ENCODE results near the gene TRAPPC14. TPM values are rescaled to one million over a fixed set of nuclear protein-coding genes. Genes with fewer than 3 reads are reported as not detected.

The TRAPPC14 gene
- total RNA-seq, 4 donors from 2014 or later: 2.6 to 6.7 (median 4.6) TPM

GRCh38 chr7:100109521-100110163 is 48.9 kb downstream of the TRAPPC14 start:
- no peak for TF ChIP-seq CTCF (IDR thresholded peaks at IDR 0.05; ENCODE audit: low read depth)

DNA sequence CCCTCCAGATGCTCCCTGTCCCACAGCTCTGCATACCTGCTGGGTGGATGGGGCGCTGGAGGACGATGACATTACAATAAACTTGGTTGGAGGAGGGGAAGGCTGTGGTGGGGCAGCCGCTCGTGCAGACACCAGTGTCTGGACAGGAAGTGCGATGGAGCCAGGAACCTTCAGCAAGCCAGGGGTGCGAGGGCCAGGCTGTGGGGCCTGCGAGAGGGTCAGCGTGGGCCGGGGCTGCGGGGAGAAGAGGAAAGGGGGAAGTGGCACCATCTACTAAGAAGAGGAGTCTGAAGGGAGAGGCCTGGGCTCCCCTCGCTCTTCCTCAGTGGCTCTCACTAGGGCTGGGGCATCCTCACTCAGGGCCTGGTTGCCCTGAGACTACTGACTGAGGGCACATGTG is 50.6 kb downstream of the TRAPPC14 start:
- no peak for TF ChIP-seq CTCF (IDR thresholded peaks at IDR 0.05; ENCODE audit: low read depth)

GRCh38 chr7:100107125-100107737 is 51.3 kb downstream of the TRAPPC14 start:
- no peak for TF ChIP-seq CTCF (IDR thresholded peaks at IDR 0.05; ENCODE audit: low read depth)

DNA sequence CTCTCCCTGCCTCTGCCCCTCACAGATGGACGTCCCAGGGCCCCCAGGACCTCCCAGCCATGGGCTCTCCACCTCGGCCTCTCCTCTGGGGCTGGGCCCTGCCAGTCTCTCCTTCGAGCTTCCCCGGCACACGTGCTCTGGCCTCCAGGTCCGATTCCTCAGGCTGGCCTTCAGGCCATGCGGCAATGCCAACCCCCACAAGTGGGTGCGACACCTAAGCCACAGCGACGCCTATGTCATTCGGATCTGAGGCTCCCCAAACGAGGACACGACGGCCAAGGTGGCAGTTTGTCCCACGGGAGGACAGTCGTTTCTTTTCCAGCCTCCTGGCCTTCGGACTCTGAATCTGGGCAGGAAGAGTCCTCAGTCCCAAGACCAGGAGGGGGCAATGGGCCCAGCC is 51.9 kb downstream of the TRAPPC14 start:
- TF ChIP-seq CTCF (IDR thresholded peaks at IDR 0.05; ENCODE audit: low read depth): no peak

DNA sequence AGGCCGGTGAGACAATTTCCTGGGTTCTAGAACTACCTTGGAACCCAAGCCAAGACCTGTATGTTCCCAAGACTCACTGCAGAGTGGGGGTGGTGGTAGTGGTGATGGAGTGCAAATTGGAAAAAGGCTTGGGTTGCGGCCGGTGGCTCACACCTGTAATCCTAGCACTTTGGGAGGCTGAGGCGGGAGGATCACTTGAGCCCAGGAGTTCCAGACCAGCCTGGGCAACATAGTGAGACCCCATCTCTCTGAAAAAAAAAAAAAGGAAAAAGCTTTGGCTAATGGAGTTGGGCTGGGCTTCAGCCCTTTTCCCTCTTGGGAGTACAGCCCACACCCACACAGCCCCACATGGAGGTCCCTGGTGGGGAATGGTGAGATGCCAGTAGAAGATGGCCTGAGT is 53.0 kb downstream of the TRAPPC14 start:
- TF ChIP-seq CTCF (IDR thresholded peaks at IDR 0.05; ENCODE audit: low read depth): no peak

Other genes starting within 250 kb of the TRAPPC14 start
- 10 to 100 TPM; 33.5 to 50.5 (median 42.0) TPM for gene TRIM4, start 239.2 kb downstream of the TRAPPC14 start, total RNA-seq
- gene GJC3, start 229.1 kb downstream of the TRAPPC14 start, total RNA-seq: 1 to 10 TPM in 1 of 4 donors, under 1 TPM in 1, not detected in 2; 0.68 to 2.1 TPM
- gene AZGP1, start 182.7 kb downstream of the TRAPPC14 start, total RNA-seq: 100 to 1,000 TPM in 1 of 4 donors, 10 to 100 TPM in 3; 31.5 to 411 (median 51.0) TPM
- gene ZKSCAN1, start 143.1 kb downstream of the TRAPPC14 start, total RNA-seq: 10 to 100 TPM; 28.5 to 39.9 (median 33.8) TPM
- 10 to 100 TPM in 3 of 4 donors, 1 to 10 TPM in 1; 6.7 to 15.6 (median 12.1) TPM for gene ZSCAN21, start 108.9 kb downstream of the TRAPPC14 start, total RNA-seq
- gene ZNF3, start 77.0 kb downstream of the TRAPPC14 start, total RNA-seq: 10 to 100 TPM; 14.8 to 29.3 (median 25.2) TPM
- 10 to 100 TPM; 50.5 to 74.4 (median 57.0) TPM for gene COPS6, start 69.8 kb downstream of the TRAPPC14 start, total RNA-seq
- 10 to 100 TPM; 20.1 to 66.1 (median 46.7) TPM for gene MCM7, start 57.3 kb downstream of the TRAPPC14 start, total RNA-seq
- 10 to 100 TPM in 3 of 4 donors, 1 to 10 TPM in 1; 6.7 to 25.6 (median 18.0) TPM for gene AP4M1, start 57.1 kb downstream of the TRAPPC14 start, total RNA-seq
- 10 to 100 TPM in 3 of 4 donors, 1 to 10 TPM in 1; 9.8 to 36.2 (median 26.2) TPM for gene TAF6, start 39.4 kb downstream of the TRAPPC14 start, total RNA-seq
- 10 to 100 TPM in 1 of 4 donors, 1 to 10 TPM in 3; 5.3 to 13.0 (median 8.2) TPM for gene CNPY4, start 39.1 kb downstream of the TRAPPC14 start, total RNA-seq
- gene MBLAC1, start 31.8 kb downstream of the TRAPPC14 start, total RNA-seq: 1 to 10 TPM in 3 of 4 donors, under 1 TPM in 1; 0.66 to 2.7 (median 2.3) TPM
- gene LAMTOR4, start 9.8 kb downstream of the TRAPPC14 start, total RNA-seq: 100 to 1,000 TPM; 142 to 268 (median 250) TPM
- 1 to 10 TPM in 3 of 4 donors, under 1 TPM in 1; 0.85 to 3.6 (median 1.5) TPM for gene GAL3ST4, start 9.9 kb upstream of the TRAPPC14 start, total RNA-seq
- gene GPC2, start 18.7 kb upstream of the TRAPPC14 start, total RNA-seq: 1 to 10 TPM in 1 of 4 donors, under 1 TPM in 1, not detected in 2; 0.66 to 2.7 TPM
- gene STAG3, start 19.2 kb upstream of the TRAPPC14 start, total RNA-seq: 1 to 10 TPM in 2 of 4 donors, under 1 TPM in 2; 0.65 to 3.6 (median 1.9) TPM
- under 1 TPM in 3 of 4 donors, not detected in 1; 0.34 to 0.66 (median 0.49) TPM for gene PVRIG, start 61.2 kb upstream of the TRAPPC14 start, total RNA-seq
- gene SPDYE3, start 149.0 kb upstream of the TRAPPC14 start, total RNA-seq: not detected
- 100 to 1,000 TPM in 1 of 4 donors, 10 to 100 TPM in 3; 21.8 to 154 (median 34.0) TPM for gene PILRB, start 199.4 kb upstream of the TRAPPC14 start, total RNA-seq
- gene PILRA, start 214.8 kb upstream of the TRAPPC14 start, total RNA-seq: 10 to 100 TPM in 2 of 4 donors, 1 to 10 TPM in 2; 8.0 to 44.2 (median 9.9) TPM

Data from subcutaneous adipose tissue (tissue), 4 donors.